ENCODE data around the gene TMEFF2.

GRCh38 chr2:192072261-192072660 is 122.5 kb downstream of the TMEFF2 start:
- TF ChIP-seq EZH2phosphoT487 (IDR thresholded peaks at IDR 0.05; ENCODE audit: insufficient read depth, low read depth) (no peak), EZH2 (IDR thresholded peaks at IDR 0.05; ENCODE audit: insufficient read depth, poor library complexity, severe bottlenecking) (no peak)

All from GM23248 (cell line).